HG02678 (cell line): ENCODE results near the gene FOXA1.
"Not testable (repeated sequence)": the region's sequence is repeated elsewhere in the genome, so short reads cannot be mapped to it uniquely, and the experiment has no call there.

ENCODE experiments used
- ATAC-seq: cut with Tn5 transposase; IDR thresholded peaks from one replicate; pipeline ENCODE4 v1.9.1; 2021; ENCODE audit warnings: mild to moderate bottlenecking, moderate library complexity; ENCODE audit not compliant: unreplicated experiment

FOXA1 gene

DNA sequence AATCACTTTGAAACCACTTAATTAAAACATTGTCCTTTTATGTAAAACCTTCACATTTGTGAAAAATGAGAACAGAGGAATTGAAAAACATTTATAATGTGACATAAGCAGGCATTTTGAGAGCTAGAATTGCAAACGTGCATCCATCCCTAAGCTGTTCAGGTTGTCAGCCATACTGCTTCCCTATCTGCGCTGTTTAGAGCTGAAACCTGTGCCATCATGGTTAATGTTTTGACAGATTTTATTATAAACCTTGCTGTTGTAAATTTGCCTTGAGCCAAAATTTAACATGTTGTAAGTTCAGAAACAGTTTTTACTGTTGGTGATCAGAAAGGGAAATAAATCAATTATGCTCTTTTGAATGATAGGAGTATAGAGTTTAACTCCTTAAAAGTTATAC is 31.9 kb downstream of the FOXA1 start:
- ATAC-seq, result no peak

GRCh38 chr14:37559386-37559785 is 35.7 kb downstream of the FOXA1 start:
- ATAC-seq, result no peak

- ATAC-seq, result no peak
Observed at GRCh38 chr14:37558740-37559139, 36.3 kb downstream of the FOXA1 start.

- ATAC-seq, result not testable (repeated sequence)
Observed at GRCh38 chr14:37555596-37555995, 39.5 kb downstream of the FOXA1 start.

- ATAC-seq, result no peak
Observed at GRCh38 chr14:37553935-37554550, 41.0 kb downstream of the FOXA1 start.

GRCh38 chr14:37551119-37551518 is 43.9 kb downstream of the FOXA1 start:
- ATAC-seq, result no peak

DNA sequence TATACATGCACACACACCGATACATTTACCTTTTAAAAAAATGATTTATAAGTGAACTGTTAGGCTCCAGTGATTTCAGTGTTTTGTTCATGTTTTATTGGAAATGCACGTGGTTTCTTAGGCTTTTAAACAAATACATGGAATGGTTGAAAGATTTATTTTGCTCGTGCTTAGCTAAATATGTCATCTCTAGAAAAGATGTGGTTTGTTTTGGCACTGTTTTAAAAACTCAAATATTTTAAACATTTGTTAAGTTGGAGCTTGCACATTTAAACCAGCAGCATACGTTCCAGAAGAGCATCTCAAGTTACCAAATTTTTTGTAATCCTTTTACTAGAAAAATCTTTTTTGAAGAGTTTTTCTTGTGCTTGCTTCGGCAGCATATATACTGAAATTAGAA is 44.5 kb downstream of the FOXA1 start:
- ATAC-seq, result no peak

DNA sequence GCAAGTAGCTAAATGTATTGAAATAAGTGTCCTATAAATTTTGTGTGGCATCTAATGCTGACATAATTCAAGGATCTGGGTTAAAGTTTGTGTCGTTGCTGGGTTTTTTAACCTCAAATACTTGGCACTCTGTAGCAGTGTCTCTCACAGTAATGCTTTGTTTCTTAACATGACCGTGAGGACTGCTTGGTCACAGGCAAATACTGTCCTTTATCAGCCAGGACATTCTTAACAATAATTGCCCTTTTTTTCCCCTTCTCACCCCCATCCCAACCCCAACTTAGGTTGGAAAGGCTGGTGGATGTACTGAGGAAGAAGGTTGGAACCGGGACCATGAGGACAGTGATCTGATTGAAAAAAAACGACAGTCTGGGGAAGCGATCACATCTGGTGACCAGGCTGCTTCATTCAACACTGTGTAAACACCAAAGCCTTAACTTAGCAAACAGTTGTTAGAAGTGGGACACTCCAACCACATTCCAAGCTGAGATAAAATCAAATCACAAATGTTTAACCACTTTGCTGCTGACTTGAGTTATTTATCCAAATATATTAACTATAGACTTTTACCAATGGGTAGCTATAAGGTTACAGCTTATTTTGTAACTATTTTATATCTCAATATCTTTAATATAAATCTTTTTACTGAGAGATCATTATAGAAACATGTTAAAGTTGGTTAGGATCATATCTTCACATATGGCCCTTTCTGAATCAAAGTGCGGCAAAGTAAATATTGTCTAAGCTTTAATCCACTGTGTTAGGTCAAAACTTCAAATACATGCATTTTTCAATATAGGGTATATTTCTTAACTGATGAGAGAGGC is 48.2 kb downstream of the FOXA1 start:
- no peak for ATAC-seq

DNA sequence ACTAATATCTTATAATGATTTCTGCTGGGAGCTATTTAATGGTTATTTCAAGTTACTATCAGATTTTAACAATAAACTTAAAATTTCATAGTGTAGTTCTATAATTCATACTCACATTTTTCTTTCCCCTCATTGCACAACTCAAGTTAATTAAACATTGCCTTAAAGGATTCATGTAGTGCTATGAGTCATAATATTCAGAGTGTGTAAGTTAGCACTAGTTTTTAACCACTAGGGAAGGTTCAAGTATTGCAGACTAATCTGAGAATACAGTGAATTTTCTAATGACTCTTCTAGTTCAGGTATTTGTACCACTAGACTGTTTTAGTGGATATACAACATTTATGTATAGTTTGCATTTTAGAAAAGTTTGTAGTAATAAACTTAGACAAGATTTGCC is 49.9 kb downstream of the FOXA1 start:
- ATAC-seq, result no peak

GRCh38 chr14:37544407-37544806 is 50.6 kb downstream of the FOXA1 start:
- ATAC-seq, result no peak

DNA sequence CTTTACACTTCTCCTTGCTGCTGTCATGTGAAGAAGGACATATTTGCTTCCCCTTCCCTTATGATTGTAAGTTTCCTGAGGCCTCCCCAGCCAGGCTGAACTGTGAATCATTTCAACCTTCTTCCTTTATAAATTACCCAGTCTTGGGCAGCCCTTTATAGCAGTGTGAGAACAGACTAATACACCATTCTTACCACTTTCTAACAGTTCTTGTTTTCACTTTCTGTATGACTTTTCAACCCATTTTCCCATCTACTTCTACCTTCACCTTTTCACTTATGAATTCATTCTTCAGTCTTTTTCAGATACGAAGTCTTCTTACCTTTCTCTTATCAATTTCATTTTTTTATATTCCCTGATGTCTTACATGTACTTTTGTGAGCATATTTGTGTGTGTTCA is 55.1 kb downstream of the FOXA1 start:
- ATAC-seq, result no peak
